GM10266 (cell line): Measurements from ENCODE around the gene GOLGB1.

Experiments
- DNase-seq: peaks from one replicate; pipeline ENCODE4 v3.0.0; 2012; ENCODE audit errors: extremely low spot score
- TF ChIP-seq, protein P1 (sequence below): IDR thresholded peaks from 2 replicates; pipeline ENCODE4 v1.5.1; 2012; ENCODE audit warnings: mild to moderate bottlenecking, low read depth; ENCODE audit not compliant: control insufficient read depth, insufficient read depth; ENCODE audit errors: missing control alignments

GOLGB1 gene

DNA sequence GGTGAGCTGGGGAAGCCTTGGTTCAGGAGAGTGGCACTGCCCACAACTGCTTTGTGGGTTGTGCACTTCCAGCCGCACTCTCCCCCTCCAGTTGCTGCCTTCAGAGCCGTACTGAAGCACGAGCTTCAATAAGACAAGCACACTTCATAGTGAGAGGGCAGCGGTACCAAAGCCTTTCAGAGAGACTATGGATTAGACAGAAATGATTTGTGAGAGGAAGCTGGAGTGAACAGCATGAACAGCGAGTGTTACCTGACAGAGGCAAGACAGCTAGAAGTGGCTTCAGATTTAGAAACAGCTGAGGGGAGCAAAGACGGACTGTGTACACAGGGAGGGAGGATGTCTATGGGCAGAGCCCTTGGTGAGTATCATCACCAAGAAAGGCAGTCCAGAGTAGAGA is 119.9 kb downstream of the GOLGB1 start:
- no peak for DNase-seq
- TF ChIP-seq, protein P1, sequence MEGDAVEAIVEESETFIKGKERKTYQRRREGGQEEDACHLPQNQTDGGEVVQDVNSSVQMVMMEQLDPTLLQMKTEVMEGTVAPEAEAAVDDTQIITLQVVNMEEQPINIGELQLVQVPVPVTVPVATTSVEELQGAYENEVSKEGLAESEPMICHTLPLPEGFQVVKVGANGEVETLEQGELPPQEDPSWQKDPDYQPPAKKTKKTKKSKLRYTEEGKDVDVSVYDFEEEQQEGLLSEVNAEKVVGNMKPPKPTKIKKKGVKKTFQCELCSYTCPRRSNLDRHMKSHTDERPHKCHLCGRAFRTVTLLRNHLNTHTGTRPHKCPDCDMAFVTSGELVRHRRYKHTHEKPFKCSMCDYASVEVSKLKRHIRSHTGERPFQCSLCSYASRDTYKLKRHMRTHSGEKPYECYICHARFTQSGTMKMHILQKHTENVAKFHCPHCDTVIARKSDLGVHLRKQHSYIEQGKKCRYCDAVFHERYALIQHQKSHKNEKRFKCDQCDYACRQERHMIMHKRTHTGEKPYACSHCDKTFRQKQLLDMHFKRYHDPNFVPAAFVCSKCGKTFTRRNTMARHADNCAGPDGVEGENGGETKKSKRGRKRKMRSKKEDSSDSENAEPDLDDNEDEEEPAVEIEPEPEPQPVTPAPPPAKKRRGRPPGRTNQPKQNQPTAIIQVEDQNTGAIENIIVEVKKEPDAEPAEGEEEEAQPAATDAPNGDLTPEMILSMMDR = no peak

DNA sequence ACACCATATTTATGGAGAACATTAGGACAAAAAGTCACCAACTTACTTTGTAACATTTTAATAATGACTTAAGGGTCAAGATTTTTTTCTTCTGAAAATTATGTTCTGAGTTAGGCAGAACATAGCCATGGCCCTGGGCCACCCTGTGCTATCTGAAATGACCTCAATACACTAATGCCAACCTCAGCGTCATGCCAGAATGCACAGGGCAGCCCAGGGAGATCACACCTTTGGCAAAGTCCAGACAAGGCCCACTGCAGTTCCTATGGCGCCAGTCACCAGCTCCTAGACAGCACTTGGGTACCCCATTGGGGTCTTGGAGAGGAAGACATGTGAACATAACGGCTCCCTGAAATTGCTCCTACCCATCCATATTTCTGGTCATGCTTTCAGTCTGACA is 121.9 kb downstream of the GOLGB1 start:
- TF ChIP-seq, protein P1 = no peak
- no peak for DNase-seq

DNA sequence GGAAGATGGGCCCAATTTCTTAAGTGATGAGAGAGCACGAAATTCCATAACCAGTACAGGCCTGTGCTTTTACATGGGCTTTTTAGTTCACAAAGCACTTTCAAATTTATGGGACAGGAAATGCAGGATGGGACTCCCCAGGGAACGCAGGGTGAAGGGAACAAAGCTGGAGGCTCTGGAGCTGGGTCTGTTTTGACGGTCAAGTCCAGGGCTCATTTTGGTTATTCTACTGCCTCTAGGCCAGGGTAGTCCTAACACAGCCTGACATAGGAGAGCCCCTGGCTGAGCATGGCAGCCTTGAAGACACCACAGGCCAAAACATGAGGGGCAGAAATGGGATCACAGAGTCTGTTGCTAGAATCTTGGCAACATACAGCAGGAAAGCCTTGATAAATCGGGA is 122.3 kb downstream of the GOLGB1 start:
- TF ChIP-seq, protein P1 = no peak

DNA sequence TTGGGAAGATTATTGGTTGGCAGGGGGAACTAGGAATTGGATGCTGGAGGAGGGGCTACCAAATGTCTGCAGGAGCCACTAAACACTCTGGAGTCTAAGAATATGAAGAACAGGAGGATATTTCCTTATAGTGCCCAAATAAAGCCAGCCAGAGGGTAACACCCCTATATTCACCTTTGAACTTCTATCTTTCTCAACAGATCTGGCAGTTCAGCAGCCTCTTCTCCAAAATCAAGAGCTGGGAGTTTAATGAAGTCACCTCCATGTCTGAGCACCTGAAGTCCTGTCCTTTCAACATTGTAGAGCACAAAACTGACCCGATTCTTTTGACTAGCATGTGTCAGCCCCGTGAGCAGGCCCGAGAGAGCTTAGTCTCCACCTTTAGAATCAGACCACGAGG is 123.0 kb downstream of the GOLGB1 start:
- no peak for DNase-seq
- TF ChIP-seq, protein P1 = no peak

More for the DNA sequence above, 122.3 kb downstream of the GOLGB1 start:
- DNase-seq = no peak

DNA sequence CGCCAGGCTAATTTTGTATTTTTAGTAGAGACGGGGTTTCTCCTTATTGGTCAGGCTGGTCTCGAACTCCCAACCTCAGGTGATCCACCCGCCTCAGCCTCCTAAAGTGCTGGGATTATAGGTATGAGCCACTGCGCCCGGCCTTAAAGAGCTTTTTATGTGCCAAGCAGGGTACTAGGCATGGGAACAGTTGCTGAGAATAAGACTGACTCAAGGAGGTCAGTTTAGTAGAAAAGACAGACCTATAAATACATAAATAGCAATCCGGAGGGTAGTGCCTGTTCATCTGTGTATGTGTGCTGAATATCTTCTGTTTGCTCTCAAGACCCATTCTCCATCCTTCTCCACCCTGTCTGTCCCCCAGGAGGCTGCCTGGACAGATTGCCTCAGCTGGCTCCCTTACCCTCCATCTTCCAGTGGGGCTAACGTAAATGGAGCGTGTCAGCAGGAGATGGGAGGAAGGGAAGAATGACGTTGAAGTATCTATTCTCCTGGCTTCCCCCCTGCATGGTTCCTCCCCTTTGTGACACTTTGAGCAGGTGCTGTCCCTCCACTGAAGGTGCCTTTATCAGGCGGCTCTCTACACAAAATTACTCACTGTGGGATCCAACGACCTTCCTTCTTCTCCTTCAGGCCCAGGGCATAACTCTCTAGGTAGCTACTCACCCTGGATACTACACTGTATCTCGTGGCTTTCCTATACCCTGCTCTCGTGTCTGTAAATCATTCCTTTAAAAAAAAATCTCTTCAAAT is 125.2 kb downstream of the GOLGB1 start:
- DNase-seq = no peak
- TF ChIP-seq, protein P1 = no peak

DNA sequence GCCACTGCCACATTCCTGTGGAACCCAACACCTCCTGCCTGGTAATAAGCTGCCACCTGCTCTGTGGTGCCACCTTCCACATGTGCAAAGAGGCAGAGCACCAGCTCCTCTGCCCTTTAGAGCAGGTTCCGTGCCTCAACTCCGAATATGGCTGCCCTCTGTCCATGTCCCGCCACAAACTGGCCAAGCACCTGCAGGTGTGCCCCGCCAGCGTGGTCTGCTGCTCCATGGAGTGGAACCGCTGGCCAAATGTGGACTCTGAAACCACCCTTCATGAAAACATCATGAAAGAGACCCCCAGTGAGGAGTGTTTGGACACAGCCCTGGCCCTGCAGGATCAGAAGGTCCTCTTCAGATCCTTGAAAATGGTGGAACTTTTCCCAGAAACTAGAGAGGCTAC is 128.1 kb downstream of the GOLGB1 start:
- TF ChIP-seq, protein P1 = no peak
- no peak for DNase-seq

DNA sequence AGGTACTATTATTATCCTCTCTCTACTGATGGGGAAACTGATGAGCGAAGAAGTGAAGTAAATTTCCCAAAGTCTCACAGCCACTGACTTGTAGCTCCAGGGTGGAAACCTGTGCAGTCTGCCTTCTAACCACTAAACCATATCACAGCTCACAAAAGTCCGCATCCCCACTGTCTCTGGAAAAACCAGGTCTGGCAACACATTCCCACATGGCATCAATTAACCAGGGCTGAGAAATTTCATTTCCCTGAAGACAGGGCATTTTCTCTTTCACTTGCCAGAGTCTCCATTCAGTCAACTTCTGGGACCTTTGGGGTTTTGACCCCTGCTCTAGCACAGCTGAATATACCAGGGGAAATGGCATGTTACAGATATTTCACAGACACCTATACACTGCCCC is 129.8 kb downstream of the GOLGB1 start:
- TF ChIP-seq, protein P1 = no peak
- DNase-seq = no peak
